ENCODE data around the gene SHISA8. TPM values are rescaled to one million over a fixed set of nuclear protein-coding genes. Genes with fewer than 3 reads are reported as not detected.

Gene SHISA8
- total RNA-seq, 1 donor from 2014 or later: 0.22 TPM

DNA sequence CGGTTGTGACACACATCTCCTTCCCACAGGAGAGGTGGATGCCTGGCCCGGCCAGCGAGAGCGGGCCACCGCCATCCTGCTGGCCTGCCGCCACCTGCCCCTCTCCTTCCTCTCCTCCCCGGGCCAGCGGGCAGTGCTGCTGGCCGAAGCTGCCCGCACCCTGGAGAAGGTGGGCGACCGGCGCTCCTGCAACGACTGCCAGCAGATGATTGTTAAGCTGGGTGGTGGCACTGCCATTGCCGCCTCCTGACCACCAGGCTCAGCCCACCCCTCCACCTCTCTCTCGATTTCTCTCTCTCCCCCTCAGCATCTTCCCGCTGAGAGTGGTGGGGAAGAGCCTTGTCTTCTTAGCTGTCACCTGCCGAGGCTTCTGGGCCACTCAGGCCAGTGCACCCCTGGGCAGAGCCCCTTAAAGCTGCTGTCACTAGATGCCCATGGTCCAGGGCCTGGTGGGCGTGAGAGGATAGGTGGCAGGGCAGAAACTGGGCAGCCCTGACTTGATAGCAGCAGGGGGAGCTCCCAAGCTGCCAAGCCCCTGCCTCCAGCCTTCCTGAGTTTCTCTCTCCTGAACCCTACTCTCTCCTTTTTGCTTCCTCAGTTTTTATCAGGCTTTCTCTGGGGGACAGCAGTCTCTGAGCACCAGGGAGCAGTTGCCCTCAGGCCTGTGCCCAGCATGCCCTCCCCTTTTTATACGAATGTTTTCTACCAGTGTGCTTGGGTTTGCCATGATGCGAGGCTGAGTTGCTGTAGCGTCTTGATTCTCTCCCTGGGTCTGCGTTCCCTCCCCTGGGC is 9.3 kb downstream of the SHISA8 start:
- Mint-ChIP-seq H3K36me3 (peaks cover 5% of the 10 kb centered on the region), H3K4me3 (no peak overlapping the region), H3K4me1 (ENCODE audit: unreplicated experiment) (no peaks in the 10 kb centered on the region), H3K27me3 (peaks cover 9% of the 10 kb centered on the region), H3K9me3 (no peaks in the 10 kb centered on the region), H3K27ac (peak overlapping the region; percentile 11)
- DNase-seq (ENCODE audit: extremely low spot score, unreplicated experiment): no peak
- no peak for TF ChIP-seq CTCF (conservative IDR thresholded peaks at IDR 0.05)

- Mint-ChIP-seq H3K36me3 (peaks cover 5% of the 10 kb centered on the region), H3K9me3 (no peaks in the 10 kb centered on the region), H3K4me3 (no peak overlapping the region), H3K27me3 (peaks cover 9% of the 10 kb centered on the region), H3K27ac (no peak overlapping the region), H3K4me1 (ENCODE audit: unreplicated experiment) (no peaks in the 10 kb centered on the region)
- TF ChIP-seq CTCF (conservative IDR thresholded peaks at IDR 0.05): no peak
- no peak for DNase-seq (ENCODE audit: extremely low spot score, unreplicated experiment)
Measured at GRCh38 chr22:41904450-41905410, 10.1 kb downstream of the SHISA8 start.

DNA sequence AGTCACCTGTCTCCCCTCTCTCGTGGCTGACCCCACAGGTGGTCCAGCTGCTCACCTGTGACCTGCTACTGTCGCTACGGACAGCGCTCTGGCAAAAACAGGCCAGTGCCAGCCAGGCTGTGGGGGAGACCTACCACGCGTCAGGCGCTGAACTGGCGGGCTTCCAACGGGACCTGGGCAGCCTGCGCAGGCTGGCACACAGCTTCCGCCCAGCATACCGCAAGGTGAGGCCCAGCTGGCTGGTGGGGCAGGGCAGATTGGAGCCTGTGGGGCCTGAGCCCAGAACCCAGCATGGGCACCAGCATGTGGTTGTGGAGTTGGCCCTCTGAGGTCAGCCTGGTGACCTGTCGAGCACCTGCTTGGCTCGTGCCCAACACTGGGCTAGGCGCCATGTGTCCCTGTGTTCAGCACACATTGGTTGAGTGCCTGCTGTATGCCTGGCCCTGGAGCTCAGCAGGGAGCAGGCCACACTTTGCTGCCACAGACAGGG is 11.9 kb downstream of the SHISA8 start:
- no peak overlapping the region for H3K27ac Mint-ChIP-seq
- no peaks in the 10 kb centered on the region for H3K9me3 Mint-ChIP-seq
- peaks cover 5% of the 10 kb centered on the region for H3K36me3 Mint-ChIP-seq
- TF ChIP-seq CTCF (conservative IDR thresholded peaks at IDR 0.05): no peak
- no peaks in the 10 kb centered on the region for H3K27me3 Mint-ChIP-seq
- H3K4me1 Mint-ChIP-seq (ENCODE audit: unreplicated experiment): no peaks in the 10 kb centered on the region
- DNase-seq (ENCODE audit: extremely low spot score, unreplicated experiment): no peak
- no peak overlapping the region for H3K4me3 Mint-ChIP-seq

GRCh38 chr22:41902016-41902415 is 12.9 kb downstream of the SHISA8 start:
- Mint-ChIP-seq H3K4me1 (ENCODE audit: unreplicated experiment) (no peaks in the 10 kb centered on the region), H3K4me3 (no peak overlapping the region), H3K27ac (no peak overlapping the region), H3K27me3 (no peaks in the 10 kb centered on the region), H3K9me3 (no peaks in the 10 kb centered on the region), H3K36me3 (peaks cover 5% of the 10 kb centered on the region)
- DNase-seq (ENCODE audit: extremely low spot score, unreplicated experiment): no peak
- no peak for TF ChIP-seq CTCF (conservative IDR thresholded peaks at IDR 0.05)

- H3K36me3 Mint-ChIP-seq: peaks cover 3% of the 10 kb centered on the region
- no peak for TF ChIP-seq CTCF (conservative IDR thresholded peaks at IDR 0.05)
- H3K27me3 Mint-ChIP-seq: no peaks in the 10 kb centered on the region
- H3K4me1 Mint-ChIP-seq (ENCODE audit: unreplicated experiment): no peaks in the 10 kb centered on the region
- no peak overlapping the region for H3K4me3 Mint-ChIP-seq
- no peaks in the 10 kb centered on the region for H3K9me3 Mint-ChIP-seq
- H3K27ac Mint-ChIP-seq: no peak overlapping the region
- DNase-seq (ENCODE audit: extremely low spot score, unreplicated experiment): no peak
Measured at GRCh38 chr22:41900652-41901312, 14.1 kb downstream of the SHISA8 start.

Measured in type B pancreatic cell (in vitro differentiated cells).